Activated CD4-positive, CD25-positive, alpha-beta regulatory T cell (primary cell): ENCODE data around the gene FLT3.

Experiments
- DNase-seq, 4 experiments: peaks; one replicate each; lab custom pipeline; 2025; lab: John Stamatoyannopoulos, UW

FLT3 gene

GRCh38 chr13:28001837-28002473, 98.4 kb downstream of the FLT3 start:
- DNase-seq: no peak

DNA sequence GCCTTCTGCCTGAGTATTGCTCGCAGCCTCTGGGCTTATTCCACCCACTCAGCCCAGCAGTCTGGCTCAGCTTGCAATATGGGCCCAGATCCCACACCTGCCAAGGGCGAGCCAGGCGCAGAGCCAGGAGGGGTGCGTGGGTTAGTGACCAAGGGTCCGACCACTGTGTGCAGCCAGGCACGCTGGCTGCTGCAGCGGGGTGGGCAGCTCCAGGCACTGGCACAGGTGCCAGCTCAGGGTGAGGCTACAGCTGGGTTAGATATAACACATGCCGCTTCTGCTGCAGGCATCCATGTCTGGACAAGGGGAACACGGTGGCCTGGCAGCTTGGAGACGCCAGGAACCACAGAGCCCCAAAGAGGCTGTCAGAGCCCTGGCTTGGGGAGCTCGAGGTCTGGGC, 99.3 kb downstream of the FLT3 start:
- no peak for DNase-seq

- no peak for DNase-seq
Observed at GRCh38 chr13:28000567-28000966, 99.8 kb downstream of the FLT3 start.

- no peak for DNase-seq
Observed at GRCh38 chr13:27997904-27998522, 102.4 kb downstream of the FLT3 start.

- no peak for DNase-seq
Observed at GRCh38 chr13:27991881-27992280, 108.5 kb downstream of the FLT3 start.

DNA sequence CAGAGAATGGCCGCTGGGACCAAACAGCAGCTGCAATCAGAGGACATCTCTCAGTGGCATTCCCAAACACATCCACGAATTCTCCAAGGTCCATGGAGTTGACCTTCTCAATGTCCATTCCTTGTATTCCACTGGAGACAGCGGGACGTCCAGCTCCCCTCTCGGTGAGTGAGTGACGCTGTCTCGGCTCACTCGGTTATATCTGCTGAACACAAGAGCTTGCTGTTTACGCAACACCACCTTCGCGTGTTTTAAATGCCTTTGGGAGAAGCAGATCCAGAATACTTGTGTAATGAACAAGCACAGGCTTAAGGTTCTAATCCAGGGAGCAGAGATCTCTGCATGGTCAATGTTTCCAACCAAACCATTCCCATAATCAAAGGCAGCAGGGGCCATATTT, 111.9 kb downstream of the FLT3 start, which contains the start of gene URAD:
URAD (minus strand) TSS at position 174 of the 400 bp plus-strand sequence; CDS start at position 118, 56 bp downstream.
- DNase-seq: no peak

GRCh38 chr13:27985600-27985999, 114.8 kb downstream of the FLT3 start:
- DNase-seq: no peak

DNA sequence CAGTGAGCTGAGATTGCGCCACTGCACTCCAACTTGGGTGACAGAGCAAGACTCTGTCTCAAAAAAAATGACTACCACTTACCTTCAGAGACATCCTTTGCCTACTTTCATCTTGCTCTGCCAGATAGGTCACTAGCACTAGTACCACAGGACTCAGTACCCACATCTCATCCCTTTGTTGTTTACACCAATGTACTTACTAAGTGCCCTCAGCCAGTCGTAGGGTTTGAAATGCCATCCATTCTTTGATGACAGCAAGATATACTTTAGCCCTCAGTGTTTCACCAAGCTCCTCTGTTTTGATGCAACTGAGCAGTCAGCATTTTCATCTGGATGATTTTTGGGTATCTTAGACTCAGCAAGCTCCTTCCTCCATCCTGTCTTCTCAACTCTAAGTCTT, 118.0 kb downstream of the FLT3 start:
- no peak for DNase-seq

DNA sequence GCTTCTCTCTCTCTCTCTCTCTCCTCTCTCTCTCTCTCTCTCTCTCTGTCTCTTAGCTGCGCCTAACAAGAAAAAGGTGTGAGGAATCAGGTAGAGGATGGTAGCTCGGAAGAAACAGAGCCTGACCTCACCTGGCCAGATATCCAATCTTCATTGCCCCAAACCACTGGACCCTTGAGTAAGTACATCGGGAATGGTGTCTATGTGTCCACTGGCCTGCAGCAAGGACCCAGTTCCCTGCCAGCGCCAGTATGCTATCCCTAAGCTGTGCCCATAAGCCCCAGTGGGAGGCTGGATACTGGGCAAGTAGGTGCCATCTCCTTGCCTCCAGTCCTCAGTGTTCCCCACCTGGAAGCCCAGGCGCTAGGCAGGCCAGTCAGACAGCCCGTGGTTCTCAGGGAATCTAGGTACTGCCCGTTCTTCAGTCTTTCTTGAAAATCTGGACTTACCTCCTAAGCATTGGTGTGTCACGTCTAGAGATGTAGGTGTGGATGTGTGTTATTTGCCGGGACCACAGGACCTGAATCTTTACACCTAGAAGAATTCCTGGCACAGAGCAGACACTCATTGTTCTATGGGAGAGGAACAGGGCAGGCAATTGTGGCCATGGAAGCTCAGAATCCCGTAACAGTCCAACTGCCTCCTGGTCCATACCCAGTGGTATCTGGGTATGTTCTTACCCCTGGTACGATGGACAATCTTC, 119.2 kb downstream of the FLT3 start:
- no peak for DNase-seq

DNA sequence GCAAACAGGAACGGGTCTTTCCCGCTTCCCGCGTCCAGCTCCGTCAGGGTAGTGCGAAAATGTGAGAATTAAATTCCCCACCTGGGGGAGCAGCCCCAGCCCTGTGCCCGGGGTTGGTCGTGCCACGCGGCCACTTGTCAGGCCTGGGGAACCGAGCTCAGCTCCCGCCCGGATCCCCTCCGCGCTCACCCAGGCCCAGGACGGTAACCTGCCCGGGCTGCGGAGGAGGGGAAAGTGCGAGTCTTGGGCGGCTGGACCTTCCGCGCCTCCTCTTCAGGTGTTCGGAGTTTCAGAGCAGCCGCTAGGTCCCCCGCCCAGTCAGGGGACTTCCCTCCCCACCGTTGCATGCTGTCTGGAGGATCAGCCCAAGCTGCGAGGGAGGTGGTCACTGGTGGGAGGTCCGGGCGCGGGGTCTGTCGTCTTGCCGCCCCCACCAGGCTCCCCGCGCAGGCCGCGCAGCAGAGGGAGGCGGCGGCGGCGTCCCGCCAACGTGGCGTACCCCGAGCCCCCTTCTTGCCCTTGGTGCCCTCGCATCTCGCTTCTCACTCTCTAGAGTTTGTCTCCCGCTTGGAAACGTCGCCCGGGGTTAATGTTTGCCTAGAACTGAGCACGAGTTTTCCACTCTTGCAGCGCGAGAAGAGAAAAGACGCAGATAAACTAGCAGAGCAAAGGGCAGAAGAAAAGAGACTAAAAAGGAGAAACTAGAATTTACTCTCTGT, 119.9 kb downstream of the FLT3 start:
- DNase-seq: no peak

- no peak for DNase-seq
Observed at GRCh38 chr13:27979765-27980279, 120.6 kb downstream of the FLT3 start.

DNA sequence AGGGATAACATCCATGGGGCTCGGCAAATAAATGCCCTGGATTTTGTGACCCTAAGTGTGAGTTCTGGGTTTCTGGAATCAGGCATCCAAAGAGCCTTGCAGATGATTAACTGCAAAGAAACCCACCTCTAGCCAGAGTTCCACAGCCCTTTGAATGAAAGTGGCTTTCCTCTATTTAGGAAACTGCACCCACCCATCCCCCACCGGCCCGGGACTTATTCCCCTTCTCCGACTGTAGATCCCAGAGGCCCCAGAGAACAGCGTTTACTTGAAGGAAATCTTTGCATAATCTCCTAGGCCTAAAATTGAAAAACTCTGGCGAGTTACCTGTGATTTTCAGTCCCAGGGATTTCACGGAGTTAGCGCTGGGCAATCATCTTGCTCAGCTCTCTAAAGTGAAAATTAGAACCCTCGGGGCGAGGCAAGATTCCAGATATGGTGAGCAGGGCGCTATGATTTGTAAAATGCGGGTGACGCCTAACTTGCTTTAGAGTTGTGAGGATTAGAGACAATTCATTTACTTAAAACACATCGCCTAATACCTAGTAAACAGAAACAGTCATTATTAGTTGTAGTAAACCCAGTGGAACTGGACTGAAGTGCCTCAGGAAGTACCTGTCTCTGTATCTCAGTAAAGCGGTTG, 121.3 kb downstream of the FLT3 start:
- no peak for DNase-seq

DNA sequence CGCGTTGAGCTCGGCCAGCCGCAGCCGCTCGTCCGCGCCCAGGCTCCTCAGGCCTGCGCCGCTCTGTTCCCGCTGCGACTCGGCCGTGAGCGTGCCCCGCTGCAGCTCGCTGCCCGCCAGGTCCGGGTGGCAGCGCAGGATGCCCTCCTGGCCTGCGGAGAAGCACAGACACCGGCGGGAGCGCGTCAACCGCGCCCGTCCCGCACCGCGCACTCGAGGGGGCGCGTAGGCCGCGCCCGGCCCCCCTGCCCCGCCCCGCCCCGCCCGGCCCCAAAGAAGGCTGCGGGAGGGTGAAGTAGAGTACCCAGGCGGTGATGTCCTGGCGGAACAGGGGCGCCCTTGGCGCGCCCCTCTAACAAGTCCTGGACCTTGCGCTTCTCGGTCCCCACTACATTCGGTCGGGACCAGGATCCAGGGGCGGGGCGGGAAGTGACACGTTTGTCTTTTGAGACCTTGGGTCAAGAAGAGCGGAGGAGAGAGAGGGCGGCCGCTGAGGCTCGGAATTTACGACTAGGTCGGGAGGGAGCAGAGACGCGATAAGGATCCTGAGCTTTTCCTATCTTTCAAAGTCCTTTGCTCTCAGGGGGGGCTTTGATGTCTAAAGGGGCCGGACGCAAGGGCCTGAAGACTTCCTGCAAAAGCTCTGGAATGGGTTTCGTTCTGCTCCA, 121.9 kb downstream of the FLT3 start:
- DNase-seq: no peak

- DNase-seq: no peak
Observed at GRCh38 chr13:27977476-27978300, 122.7 kb downstream of the FLT3 start.

- no peak for DNase-seq
Observed at GRCh38 chr13:27976362-27977091, 123.8 kb downstream of the FLT3 start.

GRCh38 chr13:27975564-27976361, 124.6 kb downstream of the FLT3 start:
- DNase-seq: no peak

DNA sequence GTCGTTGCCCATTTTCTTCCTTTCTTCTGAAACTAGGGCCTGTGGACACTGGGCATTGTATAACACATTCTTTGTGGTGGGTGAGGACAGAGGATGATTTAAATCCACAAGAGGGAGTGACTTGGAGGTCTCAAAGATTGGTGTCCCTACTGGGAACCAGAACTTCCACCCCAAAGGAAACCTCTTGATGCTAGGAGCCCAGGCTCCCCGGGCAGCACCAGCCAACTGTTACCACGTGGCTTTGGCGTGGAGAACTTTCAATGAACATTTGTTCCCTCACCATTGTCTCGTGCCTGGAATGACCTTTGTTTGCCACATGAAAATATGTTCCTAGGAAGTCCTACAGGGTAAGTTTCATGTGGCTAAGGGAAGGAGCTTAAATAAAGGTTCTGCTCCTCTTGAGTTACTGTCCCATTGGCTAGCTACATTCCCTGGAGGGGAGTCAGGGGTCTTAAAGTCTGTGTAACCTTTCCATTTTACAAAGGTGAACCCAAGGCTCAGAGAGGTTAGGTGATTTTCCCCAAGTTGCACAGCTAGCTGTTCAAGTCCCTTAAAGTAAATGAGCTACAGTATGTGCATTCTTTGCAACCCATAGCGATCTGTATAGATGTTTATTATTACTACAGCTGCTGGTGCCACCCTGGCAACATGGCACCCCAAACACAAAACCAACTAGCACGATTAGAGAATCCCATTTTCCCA, 126.3 kb downstream of the FLT3 start:
- DNase-seq: no peak

GRCh38 chr13:27973291-27973690, 127.1 kb downstream of the FLT3 start:
- DNase-seq: no peak
